Sciatic nerve (tissue), 2 donors: ENCODE results near the gene GATB. TPM values are rescaled to one million over a fixed set of nuclear protein-coding genes. Genes with fewer than 3 reads are reported as not detected.

Experiments
- ATAC-seq: fragments of 200-7000 bp; cut with Tn5 transposase; one replicate; pipeline ENCODE4 v1.9.1; 2020; ENCODE audit warnings: mild to moderate bottlenecking, moderate library complexity
- DNase-seq: peaks from one replicate; pipeline ENCODE4 v3.0.0-alpha.2; 2020; ENCODE audit warnings: low spot score
- intact Hi-C: fragments of 100-400 bp; cut with DNase I; formaldehyde crosslinking; loops from one replicate; pipeline ENCODE4 v1.14.2; 2022
- total RNA-seq: library from RNA; stranded (reverse); fragmentation: NEBNext Ultra II Directional; extraction: Animal tissue kit (Norgen Biotek cat#: 25700); gene quantifications from one replicate; pipeline ENCODE4 v1.2.1, GENCODE V29; 2021
- donor health status: DM: no; HTN: no; CAD: no.
- donor health status: DM: no; HTN: no; CAD: no.

The GATB gene
- total RNA-seq, 1 donor from 2014 or later = 51.9 TPM

DNA sequence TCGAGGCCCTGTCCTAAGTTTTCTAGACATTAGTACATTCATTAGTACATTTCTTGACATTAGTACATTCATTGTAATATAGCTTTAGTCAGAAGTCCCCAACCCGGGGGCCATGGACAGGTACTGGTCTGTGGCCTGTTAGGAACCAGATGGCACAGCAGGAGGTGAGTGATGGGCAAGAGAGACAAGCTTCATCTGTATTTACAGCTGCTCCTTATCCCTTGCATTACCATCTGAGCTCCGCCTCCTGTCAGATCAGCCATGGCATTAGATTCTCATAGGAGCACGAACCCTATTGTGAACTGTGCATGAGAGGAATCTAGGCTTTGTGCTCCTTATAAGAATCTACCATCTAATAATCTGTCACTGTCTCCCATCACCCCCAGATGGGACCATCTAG lies 48.0 kb downstream of the GATB start:
- no peak for DNase-seq
- no peak for ATAC-seq
- intact Hi-C loops = no loop called here

DNA sequence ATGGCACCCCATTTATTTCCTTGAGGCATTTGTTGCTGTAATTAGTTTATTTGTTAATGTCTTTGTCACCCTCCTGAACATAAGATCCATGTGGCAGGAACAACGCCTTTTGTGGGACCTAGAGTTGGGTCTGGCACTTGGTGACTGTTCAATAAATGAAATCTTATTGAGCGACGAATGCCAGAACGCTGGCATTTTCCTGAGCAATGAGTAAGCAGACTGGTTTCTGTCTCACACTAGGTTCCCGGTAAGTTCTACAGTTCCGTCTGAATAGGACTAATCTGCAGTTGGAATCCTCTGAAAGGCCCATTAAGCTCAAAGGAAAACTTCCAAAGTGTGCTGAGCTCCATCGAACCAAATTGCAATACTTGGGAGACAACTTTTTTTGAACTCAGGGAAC lies 49.2 kb downstream of the GATB start:
- ATAC-seq (no peak), DNase-seq (no peak)
- intact Hi-C loops = no loop called here

DNA sequence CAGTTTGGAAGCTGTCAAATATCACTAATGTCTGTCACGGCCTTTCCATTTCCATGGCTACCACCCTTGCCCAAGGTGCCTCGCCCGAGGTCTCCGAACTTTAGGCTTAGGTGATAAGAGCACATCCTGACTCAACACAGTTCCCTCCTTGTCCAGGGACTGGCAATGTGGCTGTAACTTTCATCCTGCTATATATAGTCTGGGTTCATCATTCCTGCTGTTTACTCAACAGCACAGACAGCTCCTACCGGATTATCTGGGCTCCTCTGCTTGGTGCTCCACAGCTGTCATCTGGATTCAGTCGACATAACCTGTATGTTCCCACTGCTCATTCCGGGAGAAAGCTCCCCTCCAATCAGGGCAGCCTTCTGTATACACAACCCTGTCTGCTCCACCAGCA lies 51.2 kb downstream of the GATB start:
- ATAC-seq (no peak), DNase-seq (no peak)
- intact Hi-C loops = loop anchor here (2.0 kb wide), 1 partner anchor 149 kb away; no protein-coding TSS in a partner anchor

DNA sequence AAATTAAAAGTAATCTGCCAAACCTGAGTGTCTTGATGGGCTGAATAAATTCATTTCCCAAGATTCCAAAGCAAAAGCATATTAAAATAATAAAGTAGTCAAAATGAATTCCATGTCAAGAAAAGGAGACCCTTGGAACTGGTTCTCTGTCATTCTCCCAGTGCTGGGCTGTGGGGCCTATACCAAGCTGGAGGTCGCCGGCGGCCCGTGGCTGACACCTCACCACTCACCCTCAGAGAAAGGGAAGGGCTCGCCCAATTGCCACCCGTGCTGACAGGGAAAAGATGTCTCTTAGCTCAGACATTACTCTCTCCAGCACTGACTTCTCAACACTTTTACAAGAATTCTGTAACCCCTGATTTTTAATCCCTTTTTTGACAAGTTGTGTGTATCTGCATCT lies 51.7 kb downstream of the GATB start:
- no peak for DNase-seq
- no peak for ATAC-seq
- intact Hi-C loops = loop anchor here (2.0 kb wide), 1 partner anchor 150 kb away; no protein-coding TSS in a partner anchor

DNA sequence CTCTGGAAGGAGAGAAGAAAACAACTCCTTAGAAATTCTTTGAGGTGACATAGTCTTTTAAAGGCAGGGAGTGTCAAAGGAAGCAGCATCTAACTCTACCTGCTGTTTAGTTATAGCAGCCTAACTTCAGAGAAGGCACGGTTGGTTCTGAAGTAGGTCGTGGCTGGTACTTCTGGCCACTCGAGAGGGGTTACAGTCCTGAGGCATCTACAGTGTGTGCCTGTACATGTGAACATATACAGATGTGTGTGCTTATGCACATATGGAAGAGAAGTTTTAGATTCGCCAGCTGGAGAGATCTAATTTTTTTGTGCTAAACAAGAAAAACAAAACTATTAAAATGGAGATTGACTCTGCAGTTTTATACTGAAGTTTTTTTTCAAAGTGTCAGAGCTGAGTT lies 52.7 kb downstream of the GATB start:
- no peak for DNase-seq
- intact Hi-C loops = loop anchor here (2.0 kb wide), 1 partner anchor 151 kb away; no protein-coding TSS in a partner anchor
- ATAC-seq = no peak

DNA sequence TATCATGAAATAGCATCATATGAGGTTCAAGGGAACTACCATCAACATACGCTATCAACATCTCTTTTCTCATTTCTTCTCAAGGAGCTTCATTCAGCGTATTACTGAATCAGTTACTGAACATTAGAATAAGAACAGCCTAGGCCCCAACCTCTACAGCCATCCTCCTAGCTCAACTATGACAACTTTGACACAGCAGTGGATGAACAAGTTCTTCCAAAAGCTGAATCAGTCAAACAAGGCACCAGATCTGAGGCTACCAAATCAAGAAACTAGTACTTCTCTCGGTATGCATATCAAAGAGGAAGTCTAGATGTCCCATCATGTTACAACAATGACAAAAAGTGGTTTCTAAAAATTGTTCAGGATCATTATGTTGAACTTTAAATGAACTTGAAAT lies 57.4 kb downstream of the GATB start:
- intact Hi-C loops = no loop called here
- ATAC-seq (no peak), DNase-seq (no peak)

DNA sequence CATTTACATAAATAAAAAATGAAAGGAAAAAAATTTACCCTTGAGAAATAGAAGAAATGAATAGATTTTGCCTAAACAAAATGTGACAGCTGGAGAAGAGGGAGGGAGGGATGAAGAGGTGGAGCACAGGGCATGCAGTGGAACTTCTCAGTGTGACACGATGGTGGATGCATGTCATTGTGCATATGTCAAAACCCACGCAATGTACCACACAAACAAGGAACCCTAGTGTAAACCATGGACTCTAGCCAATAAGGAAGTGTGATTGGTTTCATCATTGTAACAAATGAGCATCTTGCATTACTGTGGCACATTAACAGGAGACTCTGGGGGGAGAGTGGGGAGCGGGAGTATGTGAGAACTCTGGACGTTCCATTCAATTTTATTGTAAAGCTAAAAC lies 58.6 kb downstream of the GATB start:
- intact Hi-C loops = no loop called here
- DNase-seq (no peak), ATAC-seq (peak; percentile 41)

DNA sequence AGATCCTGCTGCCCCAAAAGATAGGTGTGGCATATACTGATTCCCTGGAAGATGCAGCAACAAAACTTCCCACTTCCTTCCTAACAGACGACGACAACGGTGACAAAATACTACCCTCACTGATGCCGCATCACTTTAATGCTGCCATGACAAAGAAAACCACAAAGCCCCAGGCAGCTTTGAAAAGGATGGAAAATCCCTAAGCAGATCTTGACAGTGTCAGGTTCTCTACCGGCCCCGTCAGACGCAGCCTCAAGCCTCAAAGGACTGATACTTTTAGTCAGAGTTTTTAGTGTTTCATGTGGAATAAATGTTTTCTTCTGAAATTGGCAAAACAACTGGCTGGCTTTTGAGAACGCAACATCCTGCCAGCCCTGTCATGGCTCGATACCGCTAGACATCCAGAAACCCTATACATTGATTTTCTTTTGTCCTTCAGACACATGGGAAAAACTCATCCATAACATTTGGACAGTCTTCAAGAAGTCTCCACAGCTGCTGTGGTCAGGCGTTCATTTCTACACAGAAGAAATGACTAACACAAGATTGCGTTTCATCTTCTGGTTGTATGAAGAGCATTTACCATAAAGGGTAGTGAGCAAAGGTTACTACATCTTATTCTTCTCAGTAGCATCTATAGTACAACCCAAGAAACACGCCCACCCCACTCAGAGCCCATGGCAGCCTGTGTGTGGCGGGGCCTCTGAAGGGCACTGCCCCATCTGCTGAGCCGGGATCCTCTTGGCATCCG lies 60.1 kb downstream of the GATB start:
- intact Hi-C loops = no loop called here
- DNase-seq (no peak), ATAC-seq (no peak)

DNA sequence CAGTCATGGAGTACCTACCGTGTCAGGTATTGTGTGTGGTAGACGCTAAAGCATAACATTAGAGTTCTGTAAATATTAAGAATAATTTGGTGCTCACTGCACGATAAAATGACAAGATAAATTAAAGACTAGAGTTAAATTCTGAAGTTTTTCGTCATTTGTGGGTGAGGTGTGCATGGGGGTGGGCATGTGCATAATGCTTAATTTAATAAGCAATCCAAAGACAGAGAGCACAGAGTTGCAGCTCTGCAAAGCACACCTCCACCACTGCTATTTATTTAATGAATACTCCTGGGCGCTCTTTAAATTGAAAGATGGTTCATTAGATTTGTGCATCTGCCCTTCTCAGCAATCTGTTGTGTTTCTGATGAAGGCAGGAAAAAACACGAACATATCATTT lies 62.6 kb downstream of the GATB start:
- intact Hi-C loops = no loop called here
- ATAC-seq (no peak), DNase-seq (no peak)

DNA sequence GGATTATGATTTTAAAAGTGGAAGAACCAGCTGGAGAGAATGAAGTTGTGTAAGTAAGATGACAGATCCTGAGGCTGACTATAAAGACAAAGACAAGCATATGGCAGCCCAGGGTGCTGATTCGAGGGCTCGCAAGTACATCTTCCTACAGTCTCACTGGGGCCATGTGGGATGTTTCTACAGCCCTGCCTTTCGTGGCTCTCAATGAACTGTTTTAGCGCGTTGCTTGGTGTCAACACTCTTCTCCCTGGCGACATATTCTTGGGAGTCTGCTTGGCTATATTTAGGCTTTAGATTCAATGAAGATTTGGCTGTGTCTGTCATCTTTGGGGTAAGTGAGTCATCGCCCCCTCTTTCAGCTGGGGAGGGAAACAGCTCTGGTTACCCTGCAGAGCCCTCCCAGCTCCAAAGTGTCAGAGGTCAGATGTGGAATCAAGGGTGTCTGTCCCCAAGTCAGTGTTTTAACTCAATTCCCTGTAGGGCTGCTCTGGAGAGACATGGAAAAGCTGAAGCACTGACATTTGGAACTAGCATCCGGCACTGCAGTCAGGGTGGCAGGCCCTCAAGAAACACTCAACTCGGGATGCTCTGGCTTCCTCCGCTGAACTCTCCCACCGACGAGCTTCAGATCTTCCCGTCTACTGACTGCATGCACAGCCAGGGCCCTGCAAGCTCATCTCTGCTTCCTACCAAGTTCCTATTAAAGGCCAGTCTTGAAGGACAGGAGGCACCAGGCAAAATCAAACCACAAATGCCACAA lies 65.7 kb downstream of the GATB start:
- ATAC-seq (no peak), DNase-seq (no peak)
- intact Hi-C loops = no loop called here

DNA sequence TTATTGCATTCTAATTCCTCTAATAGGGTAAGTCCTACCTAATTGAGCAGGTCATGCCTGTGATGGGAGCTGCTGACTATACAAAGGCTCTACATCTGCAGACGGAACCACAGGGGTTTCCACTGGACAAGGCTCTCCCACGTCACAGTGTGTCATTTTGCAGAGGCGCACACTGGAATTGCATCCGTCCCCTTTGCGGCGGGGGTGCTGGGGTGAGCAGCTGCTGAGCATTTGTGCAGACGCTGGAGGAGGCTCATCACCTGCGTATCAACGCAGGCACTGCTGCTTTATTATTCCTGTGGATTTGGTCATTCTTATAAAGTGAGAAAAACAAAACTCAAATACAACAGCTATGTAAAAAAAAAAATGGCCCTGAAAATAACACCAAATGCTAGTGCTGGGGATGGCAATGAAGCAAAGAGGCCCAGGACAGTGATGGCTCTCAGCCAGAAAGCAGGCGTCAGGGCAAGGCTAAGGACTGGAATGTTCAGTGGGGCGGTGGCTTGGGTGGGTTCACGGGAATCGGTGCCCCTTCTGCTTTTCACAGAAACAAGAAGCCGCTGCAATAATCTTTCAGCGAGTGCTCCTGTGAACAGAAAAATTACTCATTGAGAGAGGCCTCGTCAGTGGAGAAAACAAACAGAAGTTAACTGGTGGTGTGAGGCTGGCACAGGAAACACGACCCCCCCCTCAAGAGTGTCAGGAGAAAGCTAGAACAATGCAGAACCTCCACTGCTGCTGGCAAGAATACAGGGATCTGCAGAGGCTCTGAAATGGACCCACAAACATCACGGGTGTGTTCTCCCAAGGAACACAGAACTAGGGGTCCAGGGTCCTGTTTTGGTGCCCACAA lies 67.8 kb downstream of the GATB start:
- ATAC-seq (peak; percentile 47), DNase-seq (no peak)
- intact Hi-C loops = no loop called here

DNA sequence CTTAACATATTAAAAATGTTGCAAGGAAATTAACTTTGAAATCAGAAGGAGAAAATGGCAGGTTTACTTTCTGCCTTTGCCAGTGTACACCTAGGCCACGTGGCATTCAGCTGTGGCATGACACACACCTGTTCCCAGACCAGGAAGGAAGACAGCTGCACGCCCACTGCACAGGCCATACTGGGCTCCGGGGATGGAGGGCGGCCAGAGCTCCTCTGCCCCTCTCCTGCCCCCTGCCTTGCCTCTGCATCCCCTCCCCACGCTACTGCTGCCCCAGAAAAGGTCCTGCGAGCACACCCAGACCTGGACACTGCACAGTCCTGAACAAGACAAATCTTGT lies 68.4 kb downstream of the GATB start:
- DNase-seq = no peak
- no peak for ATAC-seq
- intact Hi-C loops = no loop called here

DNA sequence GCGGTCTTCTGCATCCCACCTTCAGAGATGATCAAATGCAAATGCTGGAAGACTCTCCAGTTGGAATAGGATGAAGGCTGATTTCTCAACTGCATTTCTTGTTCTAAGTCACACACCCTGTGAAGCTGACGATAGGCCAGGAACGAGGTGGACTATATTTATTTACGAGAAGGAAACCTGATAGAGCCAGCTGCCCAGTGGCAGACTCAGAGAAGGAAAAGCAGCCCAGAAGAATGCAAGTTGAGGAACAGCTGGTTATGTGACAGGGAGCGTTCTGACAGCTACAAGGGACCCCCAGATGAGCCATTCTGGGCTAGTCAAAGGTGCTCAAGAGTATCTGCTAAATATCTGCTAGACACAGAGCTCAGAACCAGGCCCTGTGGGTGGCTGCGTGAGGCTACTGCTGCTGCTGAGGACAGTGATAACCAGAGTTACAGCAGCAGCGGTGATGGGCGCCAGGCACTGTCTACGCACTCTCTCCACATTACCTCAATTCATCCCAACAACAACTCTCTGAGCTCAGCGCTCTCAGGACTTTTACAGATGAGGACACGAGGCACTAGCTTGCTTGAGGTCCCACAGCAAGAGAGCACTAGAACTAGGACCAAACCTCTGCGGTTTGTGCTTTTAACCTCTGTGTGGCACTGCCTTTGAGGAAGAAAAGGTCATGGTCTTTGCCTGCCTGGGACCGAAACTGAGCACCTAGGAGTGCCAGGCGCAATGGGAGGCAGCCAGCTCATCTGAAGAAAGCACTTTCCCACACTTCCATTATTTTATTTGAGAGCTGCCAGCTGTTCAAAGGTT lies 69.0 kb downstream of the GATB start:
- intact Hi-C loops = no loop called here
- DNase-seq (no peak), ATAC-seq (no peak)

DNA sequence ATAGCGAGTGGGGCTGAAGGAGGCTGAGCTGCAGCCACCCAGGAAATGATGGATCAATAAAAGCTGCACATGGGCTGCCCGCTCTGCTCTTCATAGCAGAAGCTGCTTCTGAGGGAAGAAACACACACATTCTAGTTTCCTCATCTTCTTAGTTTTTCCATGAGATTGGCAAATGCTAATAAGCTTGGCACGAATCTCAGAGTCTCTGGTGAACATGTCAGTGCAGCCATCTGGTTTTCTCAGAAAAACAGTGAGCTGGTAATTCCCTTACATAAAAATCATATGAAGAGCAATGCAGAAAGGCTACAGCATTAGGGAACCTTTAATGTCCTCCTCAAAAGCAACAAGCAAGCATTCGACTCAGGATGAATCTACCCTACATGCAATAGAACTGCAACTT lies 69.9 kb downstream of the GATB start:
- no peak for DNase-seq
- intact Hi-C loops = no loop called here
- ATAC-seq = peak; percentile 19

DNA sequence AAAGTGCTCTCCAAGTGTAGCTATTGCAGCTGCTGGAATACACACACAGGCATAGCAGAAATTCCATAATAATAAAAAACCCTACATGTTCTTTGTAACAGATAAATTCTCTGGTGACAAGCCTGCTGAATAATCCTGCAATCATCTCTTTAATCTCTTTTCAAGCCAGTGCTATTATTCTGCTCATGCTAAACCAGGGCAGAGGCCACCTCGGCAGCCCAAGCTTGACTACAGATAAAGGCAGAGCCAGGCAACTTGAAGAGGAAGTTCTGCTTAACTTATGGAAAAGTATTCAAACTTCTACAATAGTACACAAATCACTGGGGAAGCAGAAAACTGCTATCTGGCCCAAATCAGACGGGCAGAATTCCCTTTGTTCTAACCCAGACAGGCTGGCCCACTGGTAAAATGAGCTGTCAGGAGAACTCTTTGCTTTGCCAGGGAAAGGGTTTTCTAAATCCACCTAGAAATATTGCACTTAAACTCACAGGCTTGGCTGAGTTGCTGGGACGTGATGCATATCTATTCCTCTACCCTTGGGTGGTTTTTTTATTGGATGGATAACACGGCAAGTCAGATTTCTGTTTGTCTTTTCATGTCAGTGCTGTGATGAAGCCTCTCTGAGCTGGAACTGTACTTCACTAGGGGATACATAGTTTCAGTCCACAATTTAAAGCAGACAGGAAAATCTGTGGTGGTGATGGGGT lies 70.5 kb downstream of the GATB start:
- DNase-seq (no peak), ATAC-seq (no peak)
- intact Hi-C loops = no loop called here

DNA sequence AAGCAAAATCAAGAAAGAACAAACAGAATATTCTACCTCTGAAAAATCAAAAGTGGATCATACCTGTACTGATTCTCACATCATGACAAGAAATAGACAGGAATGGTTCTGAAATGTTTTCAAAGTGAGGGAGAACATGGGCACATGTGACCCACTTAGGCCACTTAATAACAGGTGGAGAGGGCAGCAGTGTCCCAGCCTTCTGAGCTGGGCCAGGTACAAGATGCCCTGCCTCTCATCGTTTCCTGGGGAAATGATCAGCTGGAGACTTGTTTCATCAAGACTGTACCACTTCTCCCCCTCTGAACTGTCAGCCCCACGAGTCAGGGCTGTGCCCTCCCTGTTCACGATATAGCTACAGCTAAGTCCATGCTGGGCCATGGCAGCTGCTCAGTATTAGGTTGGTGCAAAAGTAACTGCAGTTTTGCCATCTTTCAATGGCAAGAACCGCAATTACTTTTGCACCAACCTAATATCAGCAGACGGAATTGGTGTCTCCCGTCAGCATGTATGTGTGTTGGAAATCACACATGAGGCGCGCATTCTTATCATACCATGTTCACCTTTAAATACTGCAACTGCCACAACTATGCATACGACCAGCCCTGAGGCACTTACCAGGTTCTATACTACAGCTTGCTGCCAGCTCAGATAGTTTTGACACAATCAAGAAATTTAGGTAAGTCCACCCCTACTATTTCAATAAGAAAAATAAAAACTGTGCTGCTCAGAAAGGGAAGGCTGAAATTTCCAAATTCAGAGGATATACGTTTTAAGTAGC lies 71.4 kb downstream of the GATB start:
- DNase-seq (no peak), ATAC-seq (no peak)
- intact Hi-C loops = no loop called here

DNA sequence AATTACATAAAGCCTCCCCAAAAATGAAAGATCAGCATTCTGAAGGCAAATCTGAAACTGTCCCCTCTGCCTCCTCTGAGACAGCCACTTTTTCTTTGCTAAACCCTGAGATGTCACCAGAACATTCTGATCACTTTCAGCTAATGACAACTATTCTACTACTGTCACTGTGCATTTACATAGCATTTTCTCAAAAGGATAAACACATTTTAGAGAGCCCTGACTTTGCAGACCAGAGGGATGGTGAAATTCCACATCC lies 72.1 kb downstream of the GATB start:
- DNase-seq = no peak
- no peak for ATAC-seq
- intact Hi-C loops = no loop called here
